Kidney epithelial cell (primary cell): Measurements from ENCODE around the gene SHB. TPM values are rescaled to one million over a fixed set of nuclear protein-coding genes. Genes with fewer than 3 reads are reported as not detected.

Source experiments
- DNase-seq: peaks from one replicate; pipeline ENCODE4 v3.0.0-alpha.2; 2010; ENCODE audit warnings: low read depth
- H3K27me3 ChIP-seq: 2 replicates; pipeline ENCODE4 v1.6.0; 2011; ENCODE audit warnings: low read length; ENCODE audit not compliant: control insufficient read depth, insufficient read depth
- H3K36me3 ChIP-seq: 2 replicates; pipeline ENCODE4 v1.5.1; 2011; ENCODE audit warnings: low read length; ENCODE audit not compliant: control insufficient read depth, insufficient read depth
- H3K4me3 ChIP-seq: 2 replicates; pipeline ENCODE4 v1.5.1; 2011; ENCODE audit warnings: low read depth, mild to moderate bottlenecking, control low read depth, low read length
- total RNA-seq: library from RNA; depleted of rRNA; stranded (reverse); fragments of >200 nt; gene quantifications from 2 replicates; pipeline ENCODE4 v1.2.3, GENCODE V29; 2015
- TF ChIP-seq, protein P1 (sequence below): IDR thresholded peaks from 2 replicates; pipeline ENCODE4 v1.5.1; 2011; ENCODE audit warnings: mild to moderate bottlenecking, moderate library complexity, low read length, control low read depth, inconsistent platforms; ENCODE audit not compliant: insufficient read depth, poor library complexity, severe bottlenecking

Gene SHB
- total RNA-seq, 1 donor from 2014 or later = 39.1 TPM

DNA sequence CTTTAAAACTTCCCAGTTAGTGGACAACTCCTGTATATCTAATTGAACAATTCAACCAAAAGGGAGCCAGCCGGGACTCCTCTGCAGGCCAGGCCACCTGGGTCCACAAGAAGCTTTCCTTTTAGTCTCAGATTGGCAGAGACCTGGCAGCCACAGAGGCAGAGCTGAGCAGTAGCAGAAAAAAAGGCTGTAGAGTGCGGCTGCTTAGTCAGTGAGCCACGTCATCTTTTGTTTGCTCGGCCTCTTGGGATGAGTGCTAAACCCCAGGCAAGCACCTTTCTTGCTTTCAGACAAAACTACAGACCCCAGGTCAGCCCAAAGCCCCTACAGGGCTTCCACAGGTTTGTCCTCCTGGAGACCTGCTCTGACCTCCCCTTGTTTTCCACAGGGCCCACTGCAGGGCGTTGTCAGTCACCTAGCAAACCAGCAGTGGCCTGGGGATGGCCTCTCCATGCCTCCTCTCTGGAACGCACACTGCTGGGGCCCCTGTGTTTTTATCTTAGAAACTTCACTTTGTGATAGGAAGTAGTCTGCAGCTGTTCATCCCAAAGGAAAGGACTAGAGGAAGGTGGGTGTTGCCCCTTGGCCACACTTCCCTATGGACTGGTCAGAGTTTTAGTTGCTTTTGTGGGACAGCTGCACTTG lies 49.9 kb downstream of the SHB start:
- H3K36me3 ChIP-seq = peaks cover 3% of the 10 kb centered on the region
- DNase-seq = no peak
- no peaks in the 10 kb centered on the region for H3K27me3 ChIP-seq
- TF ChIP-seq, protein P1, sequence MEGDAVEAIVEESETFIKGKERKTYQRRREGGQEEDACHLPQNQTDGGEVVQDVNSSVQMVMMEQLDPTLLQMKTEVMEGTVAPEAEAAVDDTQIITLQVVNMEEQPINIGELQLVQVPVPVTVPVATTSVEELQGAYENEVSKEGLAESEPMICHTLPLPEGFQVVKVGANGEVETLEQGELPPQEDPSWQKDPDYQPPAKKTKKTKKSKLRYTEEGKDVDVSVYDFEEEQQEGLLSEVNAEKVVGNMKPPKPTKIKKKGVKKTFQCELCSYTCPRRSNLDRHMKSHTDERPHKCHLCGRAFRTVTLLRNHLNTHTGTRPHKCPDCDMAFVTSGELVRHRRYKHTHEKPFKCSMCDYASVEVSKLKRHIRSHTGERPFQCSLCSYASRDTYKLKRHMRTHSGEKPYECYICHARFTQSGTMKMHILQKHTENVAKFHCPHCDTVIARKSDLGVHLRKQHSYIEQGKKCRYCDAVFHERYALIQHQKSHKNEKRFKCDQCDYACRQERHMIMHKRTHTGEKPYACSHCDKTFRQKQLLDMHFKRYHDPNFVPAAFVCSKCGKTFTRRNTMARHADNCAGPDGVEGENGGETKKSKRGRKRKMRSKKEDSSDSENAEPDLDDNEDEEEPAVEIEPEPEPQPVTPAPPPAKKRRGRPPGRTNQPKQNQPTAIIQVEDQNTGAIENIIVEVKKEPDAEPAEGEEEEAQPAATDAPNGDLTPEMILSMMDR = no peak
- H3K4me3 ChIP-seq = no peak overlapping the region

DNA sequence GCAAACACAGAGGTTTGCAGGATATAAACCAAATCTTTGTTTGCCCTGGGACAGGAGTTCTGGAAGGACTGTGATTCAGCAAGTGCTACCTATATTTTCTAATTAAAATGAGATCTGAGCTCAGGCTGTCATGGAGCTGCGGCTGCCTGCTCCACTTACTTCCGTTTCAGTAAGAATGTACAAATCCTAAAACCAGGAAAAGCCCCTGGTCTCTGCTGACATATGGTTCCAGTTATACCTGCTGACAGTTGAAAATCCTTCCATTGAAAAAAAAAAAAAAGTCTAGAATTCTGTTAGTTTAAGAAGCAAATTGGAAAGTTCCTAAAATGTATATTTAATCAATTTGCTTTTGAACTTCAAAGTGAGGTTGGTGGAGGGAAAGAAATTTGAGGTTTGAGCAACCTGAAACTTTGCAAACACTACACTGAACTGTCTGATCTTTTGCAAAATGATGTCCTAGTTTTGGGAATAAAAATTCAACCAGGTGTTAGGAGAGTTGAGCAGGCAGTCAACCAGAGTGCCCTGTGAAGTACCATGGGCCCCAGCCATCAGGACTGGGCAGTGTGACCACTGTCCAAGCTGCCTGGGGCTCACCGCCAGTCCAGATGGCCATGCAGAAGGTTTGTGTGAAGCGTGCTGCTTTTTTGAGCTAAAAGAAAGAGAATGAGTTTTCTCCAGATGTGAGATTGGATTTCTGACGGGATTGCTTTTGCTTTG lies 50.6 kb downstream of the SHB start:
- H3K27me3 ChIP-seq = no peaks in the 10 kb centered on the region
- TF ChIP-seq, protein P1 = no peak
- H3K4me3 ChIP-seq = no peak overlapping the region
- peaks cover 3% of the 10 kb centered on the region for H3K36me3 ChIP-seq
- no peak for DNase-seq

DNA sequence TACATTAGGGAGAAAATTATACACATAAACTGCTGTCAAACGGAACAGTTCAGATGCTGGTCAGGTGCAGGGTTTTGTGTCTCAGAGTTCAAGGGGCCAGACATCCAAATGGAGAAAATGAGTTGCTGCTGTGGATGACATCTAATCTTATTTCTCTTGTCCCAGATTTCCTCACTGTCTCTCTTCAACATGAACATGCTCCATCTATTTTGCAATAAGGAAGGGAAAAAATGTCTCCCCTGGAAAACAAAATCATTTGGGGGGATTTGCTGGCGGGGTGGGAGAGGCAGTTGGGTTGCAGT lies 51.2 kb downstream of the SHB start:
- H3K27me3 ChIP-seq = no peaks in the 10 kb centered on the region
- H3K36me3 ChIP-seq = peaks cover 3% of the 10 kb centered on the region
- TF ChIP-seq, protein P1 = no peak
- DNase-seq = no peak
- H3K4me3 ChIP-seq = no peak overlapping the region

DNA sequence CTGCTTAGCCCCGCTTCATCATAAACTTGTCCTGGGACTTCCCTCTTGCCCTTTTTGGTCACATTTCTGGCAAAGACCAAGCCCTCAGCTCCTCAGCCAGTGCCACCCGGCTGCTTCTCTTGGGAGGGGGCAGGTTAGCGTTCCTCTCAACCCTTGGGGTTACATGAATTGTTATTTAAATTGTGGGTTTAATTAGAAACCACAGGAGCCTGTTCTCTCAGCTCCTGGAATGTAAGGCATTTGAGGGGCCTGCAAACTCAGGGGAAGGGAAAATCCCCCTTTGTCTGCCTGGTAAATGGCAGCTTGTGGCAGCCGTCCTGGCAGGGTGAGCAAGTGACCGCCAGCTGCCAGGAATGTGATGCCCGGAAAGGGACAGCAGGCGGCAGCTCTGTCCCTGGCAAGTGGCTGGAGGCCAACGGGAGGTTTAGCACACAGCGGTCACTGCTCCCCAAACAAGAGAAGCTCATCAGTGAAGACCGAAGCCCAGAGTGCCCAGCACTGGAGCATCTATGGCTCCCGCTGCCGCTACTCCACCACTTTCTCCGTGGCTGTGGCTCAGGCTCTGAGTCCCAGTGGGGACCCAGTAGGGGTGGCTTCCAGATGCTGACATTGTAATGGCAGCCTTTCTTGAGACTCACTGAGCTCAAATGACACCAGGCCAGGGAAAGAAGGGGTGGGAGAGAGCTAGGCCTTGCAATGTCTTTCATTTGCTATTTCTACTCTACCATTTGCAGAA lies 51.7 kb downstream of the SHB start:
- no peak overlapping the region for H3K4me3 ChIP-seq
- TF ChIP-seq, protein P1 = peak; percentile 48
- H3K36me3 ChIP-seq = peaks cover 3% of the 10 kb centered on the region
- no peaks in the 10 kb centered on the region for H3K27me3 ChIP-seq
- peak; percentile 82 for DNase-seq

DNA sequence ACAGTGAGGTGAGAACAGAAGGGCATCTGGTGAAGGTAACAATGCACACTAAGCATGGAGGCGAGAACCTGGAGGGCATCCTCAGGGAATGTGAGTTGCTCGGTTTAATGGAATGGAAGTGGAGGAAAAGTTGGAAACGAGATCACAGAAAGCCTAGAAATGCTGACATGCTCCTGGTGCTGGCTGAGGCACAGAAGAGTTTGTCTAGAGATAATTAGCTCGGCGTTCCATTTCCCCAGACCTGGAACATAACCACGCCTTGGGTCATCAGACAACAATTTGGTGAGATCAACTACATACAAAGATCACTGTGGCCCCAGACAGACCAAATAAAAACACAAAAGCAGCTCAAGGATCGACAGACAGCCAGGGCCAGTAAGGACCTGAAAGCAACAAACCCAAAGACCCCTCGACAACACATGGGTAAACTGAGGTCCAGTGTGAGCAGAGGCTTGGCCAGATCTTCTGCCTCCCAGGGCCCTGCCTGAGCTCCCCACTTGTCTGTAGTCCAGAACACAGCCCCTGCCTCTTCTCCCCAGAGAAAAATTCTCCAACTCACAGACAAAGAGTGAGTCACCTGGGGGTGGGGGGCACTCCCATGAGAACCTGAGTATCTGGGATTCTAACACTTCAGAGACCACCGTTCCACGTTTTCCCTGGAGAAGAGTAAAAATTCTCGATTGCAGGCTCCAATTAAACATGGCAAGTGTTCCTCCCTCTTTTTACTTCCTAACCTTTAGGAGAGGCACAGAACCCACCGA lies 52.5 kb downstream of the SHB start:
- DNase-seq = no peak
- no peak overlapping the region for H3K4me3 ChIP-seq

More for the DNA sequence above, 52.5 kb downstream of the SHB start:
- H3K27me3 ChIP-seq = no peaks in the 10 kb centered on the region
- TF ChIP-seq, protein P1 = no peak
- H3K36me3 ChIP-seq = peaks cover 3% of the 10 kb centered on the region
